COLO668 (cell line): Measurements from ENCODE around the gene LRRC36.

Experiments
- DNase-seq: peaks from one replicate; lab custom pipeline; 2025; ENCODE audit not compliant: unreplicated experiment; lab: John Stamatoyannopoulos, UW

Gene LRRC36, protein sequence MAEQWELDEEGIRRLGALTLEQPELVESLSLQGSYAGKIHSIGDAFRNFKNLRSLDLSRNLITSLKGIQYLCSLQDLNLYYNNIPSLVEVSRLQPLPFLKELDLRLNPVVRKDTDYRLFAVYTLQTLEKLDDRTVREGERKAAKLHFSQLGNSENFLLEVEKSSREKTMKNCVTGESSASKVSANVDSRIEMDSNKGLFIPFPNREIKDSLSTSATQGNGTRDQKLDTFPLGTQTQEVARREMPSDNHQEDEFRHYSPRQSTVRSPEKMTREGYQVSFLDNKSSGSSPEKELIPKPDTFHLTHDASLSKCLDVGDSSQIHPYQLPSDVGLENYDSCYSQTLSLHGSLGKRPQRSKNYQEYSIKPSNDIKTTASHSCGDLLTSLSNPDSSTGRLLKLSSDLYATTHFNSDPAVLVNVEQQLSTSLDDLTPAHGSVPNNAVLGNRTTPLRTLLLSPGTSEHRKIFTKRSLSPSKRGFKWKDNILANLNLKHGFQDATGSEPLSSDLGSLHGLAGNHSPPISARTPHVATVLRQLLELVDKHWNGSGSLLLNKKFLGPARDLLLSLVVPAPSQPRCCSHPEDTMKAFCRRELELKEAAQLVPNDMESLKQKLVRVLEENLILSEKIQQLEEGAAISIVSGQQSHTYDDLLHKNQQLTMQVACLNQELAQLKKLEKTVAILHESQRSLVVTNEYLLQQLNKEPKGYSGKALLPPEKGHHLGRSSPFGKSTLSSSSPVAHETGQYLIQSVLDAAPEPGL

DNA sequence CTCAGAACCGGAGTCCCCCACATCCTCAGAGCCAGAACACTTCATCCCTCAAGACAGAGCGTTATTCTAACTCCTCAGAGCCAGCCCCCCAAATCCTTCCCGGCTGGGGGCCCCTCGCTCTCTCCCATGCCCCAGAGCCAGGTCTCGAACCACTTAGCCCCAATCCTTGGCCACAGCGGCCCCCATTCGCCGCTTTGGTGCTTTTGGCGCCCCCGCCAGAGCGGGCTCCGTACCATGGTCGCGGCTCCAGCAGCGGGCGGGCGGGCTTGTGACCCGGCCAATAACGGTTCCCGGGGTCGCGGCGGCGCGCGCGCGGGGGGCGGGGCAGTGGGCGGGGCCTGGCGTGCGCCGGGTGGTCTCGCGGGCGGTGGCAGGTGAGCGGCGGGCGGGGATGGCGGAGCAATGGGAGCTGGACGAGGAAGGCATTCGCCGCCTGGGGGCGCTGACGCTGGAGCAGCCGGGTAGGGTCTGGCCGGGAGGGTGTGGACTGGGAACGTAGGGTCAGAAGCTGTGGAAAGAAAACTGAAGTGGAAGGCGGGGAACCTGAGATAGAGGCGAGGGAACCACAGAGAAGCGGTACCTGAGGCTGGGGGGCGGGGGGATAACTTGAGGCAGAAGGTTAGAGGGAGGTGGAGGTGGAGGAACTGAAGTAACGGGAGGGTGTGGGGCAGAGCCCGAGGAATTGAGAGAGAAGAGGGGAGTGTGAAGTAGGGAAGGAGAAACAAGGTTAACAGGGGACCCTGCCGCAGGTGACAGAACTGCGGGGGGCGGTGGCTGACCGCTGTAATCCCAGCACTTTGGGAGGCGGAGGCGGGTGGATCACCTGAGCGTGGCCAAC is at the start of gene LRRC36, which contains the start of gene KCTD19:
LRRC36 (plus strand) TSS at position 344 of the 838 bp plus-strand sequence; CDS start at position 392, 48 bp downstream.
KCTD19 (minus strand) TSS at position 270 of the 838 bp plus-strand sequence; CDS start at position 236, 34 bp downstream.
- DNase-seq: peak; percentile 37

DNA sequence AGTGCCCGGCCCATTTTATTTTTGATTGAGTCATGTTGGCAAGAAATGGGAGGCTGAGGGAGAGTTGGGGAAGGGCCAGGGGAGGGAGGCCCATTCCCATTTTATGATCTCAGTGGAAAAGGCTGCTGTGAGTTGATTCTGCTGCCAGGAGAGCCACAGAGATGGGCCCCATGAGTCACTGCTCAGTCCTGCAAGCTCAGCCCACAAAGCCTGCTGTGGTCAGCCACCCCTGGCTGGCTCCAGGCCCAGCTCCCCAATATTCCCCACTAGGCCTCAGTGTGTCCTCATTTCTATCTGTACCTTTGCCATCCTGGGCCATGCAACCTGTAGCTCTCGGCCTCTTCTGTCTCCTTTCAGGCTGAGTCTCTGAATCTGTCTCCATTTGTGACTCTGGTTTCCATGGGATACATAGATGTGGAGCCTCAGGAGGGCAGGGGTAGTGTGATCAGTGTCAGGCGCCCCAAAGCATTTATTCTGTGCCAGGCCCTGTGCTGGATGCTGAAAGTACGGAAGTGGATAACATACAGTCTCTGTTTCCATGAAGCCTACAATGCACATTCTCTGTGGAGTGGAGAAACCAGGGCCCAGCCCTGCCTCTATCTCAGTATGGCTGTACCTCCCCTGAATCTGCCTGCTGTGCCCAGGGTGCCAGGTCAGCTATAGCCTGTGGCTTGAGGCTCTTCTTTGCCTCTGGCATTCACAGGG is 49.2 kb upstream of the LRRC36 start:
- no peak for DNase-seq

DNA sequence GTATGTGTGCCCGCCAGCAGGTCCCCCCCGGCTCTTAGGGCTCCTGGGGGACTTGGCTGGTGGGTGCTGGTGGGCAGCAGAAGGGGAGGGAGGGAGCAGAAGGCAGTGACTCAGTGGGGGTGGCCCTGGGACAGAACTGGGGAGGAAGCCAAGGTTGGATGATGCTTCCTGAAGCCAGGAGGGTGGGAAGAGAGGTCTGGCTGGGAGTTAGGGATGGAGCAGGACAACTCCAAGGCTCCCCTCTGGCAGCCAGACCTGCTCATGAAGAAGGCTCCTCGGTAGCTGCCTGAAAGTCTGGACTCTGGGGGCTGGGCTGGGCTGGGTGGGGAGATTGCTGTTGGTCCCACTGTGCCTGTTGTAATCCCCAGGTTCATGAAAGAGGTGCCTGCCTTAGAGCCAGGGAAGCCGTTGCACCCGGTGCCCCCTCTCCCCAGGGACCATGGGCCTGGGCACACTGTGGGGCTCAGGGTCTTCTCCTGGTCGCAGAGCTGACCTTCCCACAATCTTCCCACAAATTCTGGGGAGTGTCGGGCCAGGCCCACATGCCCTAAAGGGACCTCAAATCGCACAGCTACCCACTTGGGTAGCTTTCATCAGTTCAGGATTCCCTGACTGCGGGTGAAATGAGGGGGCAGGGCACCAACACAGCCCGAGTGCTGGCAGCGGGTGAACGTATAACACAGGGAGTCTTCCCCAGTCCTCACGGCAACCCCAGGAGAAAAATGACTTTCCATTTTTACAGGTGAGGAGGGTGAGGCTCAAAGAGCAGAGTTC is 48.4 kb upstream of the LRRC36 start:
- no peak for DNase-seq

DNA sequence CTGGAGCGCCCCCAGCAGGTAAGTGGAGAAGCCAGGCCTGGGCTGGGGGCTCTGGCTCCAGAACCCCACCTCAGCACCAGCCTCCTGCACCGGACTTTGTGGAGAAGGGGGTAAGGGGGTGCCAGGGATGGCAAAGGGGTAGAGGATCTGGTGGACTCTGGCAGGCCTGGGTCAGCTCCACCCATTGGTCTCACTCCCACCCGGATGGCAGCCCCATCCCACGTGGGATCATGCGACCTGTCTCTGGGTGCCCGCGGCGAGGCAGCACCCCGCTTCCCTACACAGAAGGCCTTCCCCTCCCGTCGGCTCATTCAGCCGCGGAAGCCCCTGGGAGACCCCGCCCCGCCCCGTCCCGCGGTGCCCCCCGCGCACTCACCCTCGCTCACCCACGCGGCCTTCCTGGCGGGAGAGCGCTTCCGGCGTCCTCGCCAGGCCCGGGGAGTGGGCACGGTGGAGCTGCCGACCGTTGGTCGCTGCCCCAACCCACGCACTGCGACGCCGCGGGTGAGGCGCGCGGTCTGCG is 47.8 kb upstream of the LRRC36 start:
- DNase-seq: peak; percentile 71

DNA sequence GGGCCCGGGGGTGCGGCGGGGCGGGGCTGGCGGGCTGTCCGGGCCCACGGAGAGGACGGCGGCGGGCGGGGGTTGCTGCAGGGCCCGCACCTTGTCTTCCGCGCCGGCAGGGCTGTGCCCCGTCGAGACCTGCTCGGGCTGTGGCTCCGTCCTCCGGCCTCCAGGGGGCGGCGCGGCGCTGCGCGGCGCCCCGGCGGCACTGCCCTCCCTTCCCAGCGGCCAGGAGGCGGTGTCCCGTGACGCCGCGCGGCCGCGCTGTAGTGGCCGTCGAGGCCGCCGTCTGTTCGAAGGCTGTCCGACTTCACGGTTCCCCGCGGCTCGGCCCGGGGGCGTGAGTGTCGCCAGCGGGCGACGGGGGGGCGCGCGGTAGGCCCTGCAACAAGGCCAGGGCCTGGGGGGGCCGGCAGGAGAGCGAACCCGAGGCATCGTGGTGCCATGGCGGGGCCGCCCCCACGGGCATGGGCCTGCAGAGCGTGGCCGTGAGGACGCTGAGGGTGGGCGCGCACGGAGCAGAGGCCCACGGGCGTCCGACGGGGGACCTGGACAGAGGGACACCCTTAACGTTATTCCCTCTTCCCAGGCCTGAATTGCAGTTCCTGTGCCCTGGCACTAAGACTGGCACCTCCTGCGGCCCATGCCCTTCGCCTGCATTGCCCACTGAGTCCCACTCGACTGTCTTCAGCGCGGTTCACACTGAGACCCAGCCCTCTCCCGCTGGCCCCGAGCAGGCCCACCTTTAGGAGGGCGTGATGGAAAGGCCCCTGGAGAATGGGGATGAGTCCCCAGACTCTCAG is 47.1 kb upstream of the LRRC36 start, which contains the start of gene PLEKHG4:
PLEKHG4 (plus strand) TSS at position 237 of the 794 bp plus-strand sequence; CDS start at position 750, 513 bp downstream.
- peak; percentile 91 for DNase-seq

DNA sequence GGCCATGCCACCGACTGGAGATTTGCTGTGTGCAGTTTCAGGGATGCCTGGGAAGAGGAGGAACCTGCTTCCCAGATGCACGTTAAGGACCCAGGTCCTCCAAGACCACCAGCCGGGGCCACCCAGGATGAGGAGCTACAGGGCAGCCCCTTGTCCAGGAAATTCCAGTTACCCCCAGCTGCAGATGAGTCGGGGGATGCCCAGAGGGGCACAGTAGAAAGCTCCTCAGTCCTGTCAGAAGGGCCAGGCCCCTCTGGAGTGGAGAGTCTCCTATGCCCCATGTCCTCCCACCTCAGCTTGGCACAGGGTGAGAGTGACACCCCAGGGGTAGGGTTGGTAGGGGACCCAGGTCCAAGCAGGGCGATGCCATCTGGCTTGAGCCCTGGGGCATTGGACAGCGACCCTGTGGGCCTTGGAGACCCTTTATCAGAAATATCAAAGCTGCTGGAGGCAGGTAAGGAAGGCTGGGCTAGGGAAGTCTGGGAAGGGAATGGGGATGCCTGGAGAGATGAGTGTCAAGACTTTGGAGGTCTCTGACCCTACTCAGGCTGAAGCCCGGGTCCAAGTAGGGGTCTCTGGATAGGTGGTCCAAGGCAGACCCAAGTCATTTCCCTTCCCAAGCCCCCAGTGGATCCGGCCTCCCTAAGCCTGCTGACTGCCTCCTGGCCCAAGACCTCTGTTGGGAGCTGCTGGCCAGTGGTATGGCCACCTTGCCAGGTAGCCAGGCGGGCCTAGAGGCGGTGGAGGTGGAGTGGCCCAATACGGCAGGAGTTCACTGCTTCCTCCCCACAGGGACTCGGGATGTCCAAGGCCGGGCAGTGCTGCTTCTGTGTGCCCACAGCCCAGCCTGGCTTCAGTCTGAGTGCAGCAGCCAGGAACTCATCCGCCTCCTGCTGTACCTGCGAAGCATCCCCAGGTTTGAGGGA is 46.3 kb upstream of the LRRC36 start:
- no peak for DNase-seq

DNA sequence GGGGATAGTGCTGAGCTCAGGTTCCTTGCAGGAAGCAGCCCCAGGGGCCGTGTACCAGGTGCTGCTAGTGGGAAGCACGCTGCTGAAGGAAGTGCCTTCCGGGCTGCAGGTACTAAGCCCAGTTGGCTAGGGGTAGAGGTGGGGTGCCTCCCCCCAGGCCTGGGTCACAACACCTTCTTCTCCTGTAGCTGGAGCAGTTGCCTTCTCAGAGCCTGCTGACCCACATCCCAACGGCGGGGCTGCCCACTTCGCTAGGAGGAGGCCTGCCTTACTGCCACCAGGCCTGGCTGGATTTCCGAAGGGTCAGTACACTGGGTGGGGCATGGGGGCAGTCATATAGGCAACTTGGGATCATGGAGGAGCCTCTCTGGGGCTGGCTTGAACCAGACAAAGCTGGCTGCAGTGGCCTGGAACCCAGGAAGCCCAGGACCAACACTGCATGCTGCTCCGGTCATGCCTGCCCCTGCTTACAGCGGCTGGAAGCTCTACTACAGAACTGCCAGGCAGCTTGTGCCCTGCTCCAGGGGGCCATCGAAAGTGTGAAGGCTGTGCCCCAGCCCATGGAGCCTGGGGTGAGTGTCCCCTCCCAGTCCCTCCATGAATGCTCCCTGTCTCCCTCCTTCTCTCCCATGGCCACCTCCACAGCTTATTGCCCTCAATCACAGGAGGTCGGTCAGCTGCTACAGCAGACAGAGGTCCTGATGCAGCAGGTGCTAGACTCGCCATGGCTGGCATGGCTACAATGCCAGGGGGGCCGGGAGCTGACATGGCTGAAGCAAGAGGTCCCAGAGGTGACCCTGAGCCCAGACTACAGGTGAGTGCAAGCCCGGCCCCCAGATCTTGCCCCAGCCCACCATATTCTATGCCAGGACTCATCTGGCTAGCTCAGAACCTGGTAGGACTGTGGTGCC is 44.8 kb upstream of the LRRC36 start:
- DNase-seq: no peak

DNA sequence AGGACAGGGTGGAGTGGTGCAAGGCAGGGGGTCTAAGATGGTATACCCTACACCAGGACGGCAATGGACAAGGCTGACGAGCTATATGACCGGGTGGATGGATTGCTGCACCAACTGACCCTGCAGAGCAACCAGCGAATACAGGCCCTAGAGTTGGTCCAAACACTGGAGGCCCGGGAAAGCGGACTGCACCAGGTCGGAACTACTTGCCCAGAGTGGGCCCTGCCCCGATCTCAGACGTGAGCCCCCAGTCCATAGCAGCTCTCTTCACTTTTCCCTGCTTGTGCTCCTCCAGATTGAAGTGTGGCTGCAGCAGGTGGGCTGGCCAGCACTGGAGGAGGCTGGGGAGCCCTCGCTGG is 44.2 kb upstream of the LRRC36 start:
- DNase-seq: no peak

DNA sequence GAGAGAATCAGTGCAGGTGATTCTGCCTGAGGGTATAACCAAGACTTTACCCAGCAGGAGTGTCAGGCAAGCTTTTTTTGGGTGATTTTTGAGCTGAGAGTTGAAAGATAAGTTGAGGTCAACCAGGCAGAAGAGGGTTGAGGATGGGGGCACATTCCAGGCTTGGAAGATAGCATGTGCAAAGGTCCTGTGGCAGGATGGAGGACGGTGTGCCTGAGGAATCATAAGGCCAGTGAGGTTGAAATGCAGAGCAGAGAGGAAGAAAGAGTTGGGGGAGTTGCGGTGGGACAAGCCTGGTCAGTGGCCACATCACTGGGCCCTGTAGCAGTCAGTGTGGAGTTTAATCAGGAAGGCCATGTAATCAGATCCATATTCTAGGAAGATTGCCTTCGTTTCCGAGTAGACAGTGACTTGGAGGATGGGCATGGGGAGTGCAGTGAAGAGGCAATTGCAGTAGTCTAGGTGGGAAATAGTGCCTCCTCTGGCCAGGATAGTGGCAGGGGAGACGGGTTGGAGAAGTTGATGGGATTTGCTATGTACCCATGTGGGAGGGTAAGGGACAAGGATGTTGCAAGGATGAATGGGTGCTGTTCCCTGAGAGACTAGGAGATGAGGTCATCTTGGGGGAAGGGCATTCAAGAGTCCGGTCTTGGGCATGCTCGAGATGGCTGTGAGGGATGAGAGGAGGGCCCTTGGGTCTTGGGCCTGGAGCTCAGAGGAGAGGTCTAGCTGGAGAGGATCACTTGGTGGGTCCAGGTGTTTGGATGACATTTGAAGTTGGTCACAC is 43.4 kb upstream of the LRRC36 start:
- no peak for DNase-seq

DNA sequence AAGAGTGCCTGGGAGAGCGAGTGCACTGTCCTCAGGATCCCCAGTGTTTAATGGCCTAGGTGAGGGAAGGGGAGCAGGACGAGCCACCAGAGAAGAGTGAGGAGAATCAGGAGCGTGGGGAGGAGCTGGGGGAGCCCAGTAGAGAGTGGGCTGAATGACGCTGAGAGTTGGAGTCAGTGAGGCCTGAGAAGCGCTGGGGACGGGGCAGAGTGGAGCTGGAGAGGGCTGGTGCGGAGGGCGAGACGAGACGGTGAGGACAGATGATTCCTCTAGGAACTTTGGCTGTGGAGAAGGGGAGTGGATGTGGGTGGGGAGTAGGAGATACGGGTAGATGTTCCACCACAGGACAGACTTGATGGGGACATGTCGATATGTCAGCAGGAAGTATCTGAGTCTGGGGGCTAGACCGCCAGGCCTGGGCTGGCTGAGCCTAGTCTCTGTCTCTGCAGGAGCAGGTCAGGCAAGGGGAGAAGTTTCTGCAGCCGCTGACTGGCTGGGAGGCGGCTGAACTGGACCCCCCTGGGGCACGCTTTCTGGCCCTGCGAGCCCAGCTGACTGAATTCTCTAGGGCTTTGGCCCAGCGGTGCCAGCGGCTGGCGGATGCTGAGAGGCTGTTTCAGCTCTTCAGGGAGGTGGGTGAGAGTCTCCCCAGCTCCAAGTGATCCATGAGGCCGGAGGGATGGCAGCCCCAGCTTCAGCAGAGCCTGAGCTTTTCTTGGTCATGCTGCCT is 42.6 kb upstream of the LRRC36 start:
- peak; percentile 28 for DNase-seq

DNA sequence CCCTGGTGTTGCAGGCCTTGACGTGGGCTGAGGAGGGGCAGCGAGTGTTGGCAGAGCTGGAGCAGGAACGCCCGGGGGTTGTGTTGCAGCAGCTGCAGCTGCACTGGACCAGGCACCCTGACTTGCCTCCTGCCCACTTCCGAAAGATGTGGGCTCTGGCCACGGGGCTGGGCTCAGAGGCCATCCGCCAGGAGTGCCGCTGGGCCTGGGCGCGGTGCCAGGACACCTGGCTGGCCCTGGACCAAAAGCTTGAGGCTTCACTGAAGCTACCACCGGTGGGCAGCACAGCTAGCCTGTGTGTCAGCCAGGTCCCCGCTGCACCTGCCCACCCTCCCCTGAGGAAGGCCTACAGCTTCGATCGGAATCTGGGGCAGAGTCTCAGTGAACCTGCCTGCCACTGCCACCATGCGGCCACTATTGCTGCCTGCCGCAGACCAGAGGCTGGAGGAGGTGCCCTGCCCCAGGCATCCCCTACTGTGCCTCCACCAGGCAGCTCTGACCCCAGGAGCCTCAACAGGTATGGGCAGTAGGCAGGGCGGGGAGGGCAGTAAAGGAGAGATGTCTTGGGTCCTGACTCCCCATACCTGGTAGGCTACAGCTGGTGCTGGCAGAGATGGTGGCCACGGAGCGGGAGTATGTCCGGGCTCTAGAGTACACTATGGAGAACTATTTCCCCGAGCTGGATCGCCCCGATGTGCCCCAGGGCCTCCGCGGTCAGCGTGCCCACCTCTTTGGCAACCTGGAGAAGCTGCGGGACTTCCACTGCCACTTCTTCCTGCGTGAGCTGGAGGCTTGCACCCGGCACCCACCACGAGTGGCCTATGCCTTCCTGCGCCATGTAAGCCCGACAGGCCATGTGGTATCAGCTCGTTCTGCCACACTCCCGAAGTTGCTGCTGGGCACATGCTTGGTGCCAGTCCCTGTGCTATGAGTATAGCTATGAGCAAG is 41.6 kb upstream of the LRRC36 start:
- DNase-seq: peak; percentile 91

DNA sequence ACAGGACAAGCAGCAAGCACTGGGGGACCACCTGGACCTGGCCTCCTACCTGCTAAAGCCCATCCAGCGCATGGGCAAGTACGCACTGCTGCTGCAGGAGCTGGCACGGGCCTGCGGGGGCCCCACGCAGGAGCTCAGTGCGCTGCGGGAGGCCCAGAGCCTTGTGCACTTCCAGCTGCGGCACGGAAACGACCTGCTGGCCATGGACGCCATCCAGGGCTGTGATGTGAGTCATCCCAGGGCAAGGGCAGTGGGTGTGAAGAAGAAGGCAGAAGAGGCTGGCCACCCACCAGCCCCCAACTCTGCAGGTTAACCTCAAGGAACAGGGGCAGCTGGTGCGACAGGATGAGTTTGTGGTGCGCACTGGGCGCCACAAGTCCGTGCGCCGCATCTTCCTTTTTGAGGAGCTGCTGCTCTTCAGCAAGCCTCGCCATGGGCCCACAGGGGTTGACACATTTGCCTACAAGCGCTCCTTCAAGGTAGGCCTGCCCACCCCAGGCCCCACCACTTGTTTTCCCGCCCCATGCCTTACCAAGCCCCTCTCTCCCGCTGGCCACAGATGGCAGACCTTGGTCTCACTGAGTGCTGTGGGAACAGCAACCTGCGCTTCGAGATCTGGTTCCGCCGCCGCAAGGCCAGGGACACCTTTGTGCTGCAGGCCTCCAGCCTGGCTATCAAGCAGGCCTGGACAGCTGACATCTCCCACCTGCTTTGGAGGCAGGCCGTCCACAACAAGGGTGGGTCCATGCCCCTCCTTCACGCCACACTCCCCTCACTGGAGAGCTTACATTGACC is 40.0 kb upstream of the LRRC36 start:
- DNase-seq: no peak

DNA sequence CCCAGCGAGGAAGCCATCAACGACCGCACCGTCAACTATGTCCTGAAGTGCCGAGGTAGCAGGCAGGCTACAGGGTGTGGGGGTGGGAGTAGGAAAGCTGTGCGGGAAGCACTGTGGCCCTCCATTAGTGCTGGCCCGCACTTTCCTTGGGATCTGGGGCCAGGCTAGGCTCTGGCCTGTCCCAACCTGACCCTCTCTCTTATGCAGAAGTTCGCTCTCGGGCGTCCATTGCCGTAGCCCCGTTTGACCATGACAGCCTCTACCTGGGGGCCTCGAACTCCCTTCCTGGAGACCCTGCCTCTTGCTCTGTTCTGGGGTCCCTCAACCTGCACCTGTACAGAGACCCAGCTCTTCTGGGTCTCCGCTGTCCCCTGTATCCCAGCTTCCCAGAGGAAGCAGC is 38.7 kb upstream of the LRRC36 start:
- DNase-seq: no peak
